Measurements from ENCODE around the gene ZNF662. TPM values are rescaled to one million over a fixed set of nuclear protein-coding genes. Genes with fewer than 3 reads are reported as not detected.

The ZNF662 gene
- total RNA-seq, 2 experiments from 2014 or later = 2.5 to 2.7 TPM

GRCh38 chr3:42886294-42886822 is 19.6 kb upstream of the ZNF662 start:
- Histone ChIP-seq H3K27me3 (ENCODE audit: control insufficient read depth in 1 of 2, insufficient read depth in 2 of 2, low read length in 2 of 2) (peaks cover 3 to 6% of the 10 kb centered on the region in 2 experiments), H3K9me3 (ENCODE audit: control insufficient read depth in 1 of 2, insufficient read depth in 1 of 2, low read length in 2 of 2) (no peaks in the 10 kb centered on the region), H3K4me1 (ENCODE audit: insufficient read depth, low read length) (peaks cover 4% of the 10 kb centered on the region), H3K36me3 (ENCODE audit: insufficient read depth, low read length) (no peaks in the 10 kb centered on the region), H3K4me3 (ENCODE audit: low read length) (no peak overlapping the region), H3K27ac (ENCODE audit: low read depth in 1 of 2, low read length in 2 of 2) (no peak overlapping the region)
- CTCF ChIA-PET = no interaction called here
- Mint-ChIP-seq H3K4me3 (no peak overlapping the region), H3K9me3 (no peaks in the 10 kb centered on the region), H3K27me3 (peaks cover 24% of the 10 kb centered on the region), H3K36me3 (ENCODE audit: low read depth) (no peaks in the 10 kb centered on the region), H3K4me1 (ENCODE audit: low read depth) (peaks cover 6% of the 10 kb centered on the region), H3K27ac (no peak overlapping the region)
- intact Hi-C loops (cut with DNase I, micrococcal nuclease) = loop anchor here in 1 of 2 experiments (10.0 kb wide), 1 partner anchor 302 kb away; the partner anchor contains the start of gene SEC22C
- ATAC-seq (ENCODE audit: poor library complexity) (no peak), DNase-seq (no peak)
- POLR2A ChIA-PET = no interaction called here
- no peak for TF ChIP-seq CTCF (IDR thresholded peaks at IDR 0.05)

- no peaks in the 10 kb centered on the region for H3K9me3 Mint-ChIP-seq
These were observed 18.9 kb upstream of the ZNF662 start for GRCh38 chr3:42887084-42887483.

GRCh38 chr3:42891042-42891441 is 14.9 kb upstream of the ZNF662 start:
- DNase-seq = no peak
- H3K9me3 Mint-ChIP-seq = no peaks in the 10 kb centered on the region
- peaks cover 28% of the 10 kb centered on the region for H3K27me3 Mint-ChIP-seq
- no peaks in the 10 kb centered on the region for H3K9me3 ChIP-seq (ENCODE audit: control insufficient read depth in 1 of 2, insufficient read depth in 1 of 2, low read length in 2 of 2)
- ChIA-PET POLR2A (no interaction called here), CTCF (no interaction called here)
- H3K27me3 ChIP-seq (ENCODE audit: control insufficient read depth in 1 of 2, insufficient read depth in 2 of 2, low read length in 2 of 2) = peaks cover 0 to 6% of the 10 kb centered on the region in 2 experiments
- ATAC-seq (ENCODE audit: poor library complexity) = no peak
- no peak for TF ChIP-seq CTCF (IDR thresholded peaks at IDR 0.05)
- no peaks in the 10 kb centered on the region for H3K36me3 ChIP-seq (ENCODE audit: insufficient read depth, low read length)
- H3K4me3 ChIP-seq (ENCODE audit: low read length) = no peak overlapping the region
- no peak overlapping the region for H3K27ac ChIP-seq (ENCODE audit: low read depth in 1 of 2, low read length in 2 of 2)
- H3K4me3 Mint-ChIP-seq = no peak overlapping the region
- no peaks in the 10 kb centered on the region for H3K4me1 ChIP-seq (ENCODE audit: insufficient read depth, low read length)
- H3K4me1 Mint-ChIP-seq (ENCODE audit: low read depth) = no peaks in the 10 kb centered on the region
- intact Hi-C loops (cut with DNase I, micrococcal nuclease) = no loop called here
- H3K27ac Mint-ChIP-seq = no peak overlapping the region
- H3K36me3 Mint-ChIP-seq (ENCODE audit: low read depth) = no peaks in the 10 kb centered on the region

More at GRCh38 chr3:42887084-42887483, 18.9 kb upstream of the ZNF662 start:
- Mint-ChIP-seq H3K4me3 (no peak overlapping the region), H3K36me3 (ENCODE audit: low read depth) (no peaks in the 10 kb centered on the region), H3K27ac (no peak overlapping the region), H3K27me3 (peaks cover 24% of the 10 kb centered on the region), H3K4me1 (ENCODE audit: low read depth) (no peaks in the 10 kb centered on the region)
- intact Hi-C loops (cut with DNase I, micrococcal nuclease) = loop anchor here in 1 of 2 experiments (10.0 kb wide), 1 partner anchor 302 kb away; the partner anchor contains the start of gene SEC22C
- peaks cover 3 to 6% of the 10 kb centered on the region in 2 experiments for H3K27me3 ChIP-seq (ENCODE audit: control insufficient read depth in 1 of 2, insufficient read depth in 2 of 2, low read length in 2 of 2)
- H3K4me1 ChIP-seq (ENCODE audit: insufficient read depth, low read length) = no peaks in the 10 kb centered on the region
- no peak overlapping the region for H3K4me3 ChIP-seq (ENCODE audit: low read length)
- DNase-seq = no peak
- ChIA-PET POLR2A (no interaction called here), CTCF (interaction anchor here (0.5 kb wide), 1 partner anchor 108 kb away, joined by 4 read pairs; no protein-coding TSS in a partner anchor)
- ATAC-seq (ENCODE audit: poor library complexity) = no peak
- H3K9me3 ChIP-seq (ENCODE audit: control insufficient read depth in 1 of 2, insufficient read depth in 1 of 2, low read length in 2 of 2) = no peaks in the 10 kb centered on the region
- H3K36me3 ChIP-seq (ENCODE audit: insufficient read depth, low read length) = no peaks in the 10 kb centered on the region
- no peak for TF ChIP-seq CTCF (IDR thresholded peaks at IDR 0.05)
- no peak overlapping the region for H3K27ac ChIP-seq (ENCODE audit: low read depth in 1 of 2, low read length in 2 of 2)

All from CD4-positive, alpha-beta T cell (primary cell).